HG02759 (cell line): ENCODE measurements around the gene GTF2IRD1.
"Not testable (repeated sequence)": the region's sequence is repeated elsewhere in the genome, so short reads cannot be mapped to it uniquely, and the experiment has no call there.

Experiments
- ATAC-seq: cut with Tn5 transposase; IDR thresholded peaks from one replicate; pipeline ENCODE4 v1.9.1; 2021; ENCODE audit warnings: mild to moderate bottlenecking, moderate library complexity; ENCODE audit not compliant: unreplicated experiment

The GTF2IRD1 gene

GRCh38 chr7:74489997-74490945 is 36.6 kb downstream of the GTF2IRD1 start:
- no peak for ATAC-seq

DNA sequence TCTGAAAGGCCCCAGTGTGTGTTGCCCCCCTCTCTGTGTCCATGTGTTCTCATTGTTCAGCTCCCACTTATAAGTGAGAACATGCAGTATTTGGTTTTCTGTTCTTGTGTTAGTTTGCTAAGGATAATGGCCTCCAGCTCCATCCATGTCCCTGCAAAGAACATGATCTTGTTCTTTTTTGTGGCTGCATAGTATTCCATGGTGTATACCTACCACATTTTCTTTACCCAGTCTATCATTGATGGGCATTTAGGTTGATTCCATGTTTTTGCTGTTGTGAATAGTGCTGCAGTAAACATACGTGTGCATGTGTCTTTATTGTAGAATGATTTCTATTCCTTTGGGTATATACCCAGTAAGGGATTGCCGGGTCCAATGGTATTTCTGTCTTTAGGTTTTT is 37.8 kb downstream of the GTF2IRD1 start:
- ATAC-seq, result not testable (repeated sequence)

- no peak for ATAC-seq
Observed at GRCh38 chr7:74493295-74493694, 39.6 kb downstream of the GTF2IRD1 start.

DNA sequence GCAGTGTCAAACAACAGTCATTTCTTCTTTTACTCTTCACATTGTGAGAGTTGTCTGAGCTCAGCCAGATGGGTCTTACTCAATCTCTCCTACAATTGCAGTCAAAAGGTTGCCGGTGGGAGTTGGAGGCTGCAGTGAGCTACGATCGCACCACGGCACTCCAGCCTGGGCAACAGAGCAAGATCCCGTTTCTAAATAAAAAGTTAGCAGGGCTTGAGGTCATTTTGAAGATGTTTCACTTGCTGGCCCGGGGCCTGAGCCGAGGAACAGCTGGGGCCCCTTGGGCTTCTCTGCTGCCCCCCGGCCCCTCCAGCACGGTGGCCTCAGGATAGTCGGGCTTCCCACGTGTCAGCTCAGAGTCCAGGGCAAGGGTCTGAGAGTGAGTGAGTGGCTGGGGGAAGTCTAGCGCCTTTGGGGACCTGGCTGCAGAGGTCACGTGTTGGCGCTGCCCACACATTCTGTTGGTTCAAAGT is 40.4 kb downstream of the GTF2IRD1 start:
- ATAC-seq, result no peak

DNA sequence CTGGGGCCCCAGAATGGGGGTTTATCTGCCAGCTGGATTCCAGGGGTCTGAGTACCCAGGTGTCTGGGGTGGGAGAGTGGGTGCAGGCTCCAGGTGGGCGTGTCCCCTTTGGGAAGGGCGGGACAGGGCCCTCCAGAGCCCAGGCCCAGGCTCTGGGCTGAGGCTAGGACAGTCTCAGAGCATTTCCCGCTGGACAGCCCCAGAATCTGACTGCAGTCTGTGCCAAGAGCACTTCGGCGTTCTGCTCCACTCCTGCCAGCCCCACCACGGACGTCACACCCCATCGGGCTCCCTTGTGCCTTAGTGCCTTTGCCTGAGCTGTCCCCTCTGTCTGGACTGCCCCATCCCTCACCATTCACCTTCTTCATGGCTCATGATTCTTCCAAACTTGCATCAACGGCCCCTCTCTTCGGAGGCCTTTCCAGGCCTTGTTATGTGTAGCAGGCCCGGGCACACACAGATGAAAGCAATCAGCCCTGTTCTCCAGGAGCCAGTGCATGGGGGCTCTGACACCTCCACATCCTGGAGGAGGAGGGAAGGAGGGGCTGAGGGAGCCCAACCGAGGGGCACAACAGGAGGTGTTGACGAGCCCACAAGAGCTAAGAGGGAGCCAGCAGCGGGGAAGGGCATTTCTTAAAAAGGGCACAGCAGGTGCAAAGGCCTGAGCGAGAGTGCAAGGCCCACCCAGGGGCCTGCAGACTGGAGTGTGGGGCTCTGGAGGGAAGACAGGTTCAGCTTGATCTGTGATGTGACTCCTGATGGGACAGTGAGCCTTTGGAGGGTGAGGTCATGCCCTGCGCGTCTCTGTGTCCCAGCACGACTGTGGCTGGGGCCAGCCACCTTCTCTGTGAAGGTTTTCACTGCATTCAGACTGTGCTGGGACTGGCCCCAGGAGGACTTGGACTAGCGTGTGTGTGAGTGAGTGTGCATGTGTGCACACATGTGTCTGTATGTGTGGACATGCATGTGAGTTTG is 41.7 kb downstream of the GTF2IRD1 start:
- ATAC-seq, result no peak

DNA sequence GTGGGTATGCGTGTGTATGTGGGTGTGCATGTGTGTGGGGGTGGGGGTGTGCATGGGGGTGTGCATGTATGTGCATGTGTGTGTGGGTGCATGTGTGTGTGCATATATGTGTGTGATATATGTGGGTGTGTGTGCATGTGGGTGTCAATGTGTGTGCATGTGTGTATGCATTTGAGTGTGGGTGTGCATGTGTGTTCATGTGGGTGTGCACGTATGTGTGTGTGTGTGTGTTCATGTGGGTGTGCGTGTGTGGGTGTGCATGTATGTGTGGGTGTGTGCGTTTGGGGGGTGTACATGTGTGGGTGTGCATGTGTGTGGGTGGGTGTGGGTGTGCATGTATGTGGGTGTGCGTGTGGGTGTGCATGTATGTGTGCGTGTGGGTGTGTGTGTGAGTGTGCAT is 42.6 kb downstream of the GTF2IRD1 start:
- no peak for ATAC-seq

DNA sequence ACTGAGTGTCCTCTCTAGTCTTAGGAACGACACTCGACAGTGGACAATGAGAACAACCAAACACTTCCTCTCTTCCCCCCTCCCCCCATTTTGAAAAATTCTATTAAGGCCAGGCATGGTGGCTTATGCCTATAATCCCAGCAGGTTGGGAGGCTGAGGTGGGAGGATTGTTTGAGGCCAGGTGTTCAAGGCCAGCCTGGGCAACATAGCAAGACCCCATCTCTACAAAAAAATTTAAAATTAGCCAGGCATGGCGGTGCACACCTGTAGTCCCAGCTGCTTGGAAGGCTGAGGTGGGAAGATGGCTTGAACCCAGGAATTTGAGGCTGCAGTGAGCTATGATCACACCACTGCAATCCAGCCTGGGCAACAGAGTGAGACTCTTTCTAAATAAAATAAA is 43.1 kb downstream of the GTF2IRD1 start:
- not testable (repeated sequence) for ATAC-seq

- no peak for ATAC-seq
Observed at GRCh38 chr7:74498354-74498753, 44.6 kb downstream of the GTF2IRD1 start.

DNA sequence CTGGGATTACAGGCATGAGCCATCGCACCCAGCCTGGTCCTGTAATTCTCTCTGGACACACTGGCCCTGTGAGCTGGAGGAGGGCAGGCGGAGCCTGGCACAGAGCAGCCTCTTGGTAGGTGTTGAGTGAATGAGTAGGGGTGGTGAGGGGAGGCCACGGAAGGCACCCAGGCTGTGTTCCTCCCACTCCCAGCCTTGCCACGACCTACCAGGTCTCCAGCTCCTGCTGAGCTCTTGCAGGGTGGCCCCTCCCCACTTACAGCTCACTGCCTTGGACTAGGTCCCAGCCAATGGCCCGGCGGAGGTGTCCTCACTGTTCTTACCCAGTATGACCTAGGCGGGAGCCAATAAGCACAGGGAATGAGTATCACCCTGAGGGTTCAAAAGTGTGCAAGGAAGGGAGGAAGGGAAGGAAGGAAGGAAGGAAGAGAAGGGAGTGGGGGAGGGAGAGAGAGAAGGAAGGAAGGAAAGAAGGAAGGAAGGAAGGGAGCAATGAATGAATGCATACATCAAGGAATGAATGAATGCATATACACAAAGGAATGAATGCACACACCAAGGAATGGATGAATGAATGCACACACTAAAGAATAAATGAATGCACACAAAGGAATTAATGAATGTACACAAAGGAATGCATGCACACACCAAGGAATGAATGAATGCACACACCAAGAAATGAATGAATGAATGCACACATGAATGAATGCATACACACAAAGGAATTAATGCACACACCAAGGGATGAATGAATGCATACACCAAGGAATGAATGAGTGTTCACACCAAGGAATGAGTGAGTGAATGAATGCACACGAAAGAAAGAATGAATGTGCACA is 45.5 kb downstream of the GTF2IRD1 start:
- ATAC-seq, result no peak

- no peak for ATAC-seq
Observed at GRCh38 chr7:74499835-74500388, 46.2 kb downstream of the GTF2IRD1 start.

- ATAC-seq, result no peak
Observed at GRCh38 chr7:74501298-74501697, 47.6 kb downstream of the GTF2IRD1 start.

DNA sequence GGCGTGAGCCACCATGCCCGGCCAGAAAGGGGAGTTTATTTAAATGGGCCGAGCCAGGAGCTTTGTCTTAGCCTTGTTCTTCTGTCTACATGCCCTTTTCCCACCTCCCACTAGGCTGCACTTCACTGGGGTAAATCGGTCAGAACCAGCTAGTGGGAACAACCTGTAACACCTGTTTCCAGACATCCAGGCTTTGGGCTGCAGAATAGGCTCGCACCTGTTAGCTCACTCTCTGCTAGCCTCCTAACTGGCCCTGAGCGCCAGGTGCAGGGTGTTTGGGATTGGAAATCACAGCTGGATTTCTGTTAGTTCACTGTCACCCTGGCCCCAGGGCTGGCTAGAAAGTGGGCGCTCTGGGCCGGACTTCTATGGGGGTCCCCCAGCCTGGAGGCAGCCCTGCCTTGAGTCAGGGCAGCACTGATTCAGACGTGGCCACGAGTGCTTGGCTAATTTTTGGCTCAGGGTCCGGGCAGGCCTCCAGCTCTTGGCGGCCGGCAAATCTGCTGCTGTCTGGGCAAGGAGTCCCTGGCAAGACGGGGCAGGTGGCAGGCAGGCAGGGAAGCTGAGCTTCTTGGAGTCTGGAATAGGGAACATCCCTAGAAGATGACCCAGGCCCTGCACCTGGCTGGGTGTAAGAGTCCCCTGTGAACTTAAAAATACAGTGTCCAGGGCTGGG is 48.6 kb downstream of the GTF2IRD1 start:
- ATAC-seq, result no peak

- no peak for ATAC-seq
Observed at GRCh38 chr7:74503061-74503460, 49.4 kb downstream of the GTF2IRD1 start.

DNA sequence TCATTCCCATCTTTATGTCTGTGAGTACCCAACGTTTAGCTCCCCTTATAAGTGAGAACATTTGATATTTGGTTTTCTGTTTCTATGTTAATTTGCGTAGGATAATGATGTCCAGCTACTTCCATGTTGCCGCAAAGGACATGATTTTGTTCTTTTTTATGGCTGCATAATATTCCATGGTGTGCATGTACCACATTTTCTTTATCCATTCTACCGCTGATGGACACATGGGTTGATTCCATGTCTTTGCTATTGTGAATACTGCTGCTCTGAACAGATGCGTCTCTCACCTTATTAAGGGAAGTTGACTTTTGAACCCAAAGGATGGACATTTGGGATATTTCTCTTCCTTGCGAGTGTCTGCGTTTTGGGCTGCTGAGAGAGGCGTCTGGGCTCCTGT is 50.2 kb downstream of the GTF2IRD1 start:
- no peak for ATAC-seq

- ATAC-seq, result no peak
Observed at GRCh38 chr7:74505471-74506324, 52.0 kb downstream of the GTF2IRD1 start.

DNA sequence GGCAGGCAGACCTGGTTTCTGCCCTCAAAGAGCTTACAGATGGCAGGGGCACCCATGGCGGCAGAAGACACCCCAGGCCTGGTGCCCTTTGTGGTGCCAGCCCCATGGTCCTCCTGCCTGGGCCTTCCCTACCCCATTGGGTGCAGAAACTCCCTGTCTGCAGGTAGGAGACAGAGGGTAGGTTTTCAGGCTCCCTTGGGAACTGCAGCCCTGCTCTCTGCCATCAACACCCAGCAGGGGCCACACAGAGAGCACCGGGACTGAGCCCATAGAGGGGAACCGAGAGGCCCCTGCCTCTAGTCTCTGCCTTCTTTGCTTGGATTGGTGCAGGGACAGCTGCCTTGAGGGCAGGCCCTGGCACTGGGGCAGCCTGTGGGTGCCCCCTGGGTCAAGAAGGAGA is 52.6 kb downstream of the GTF2IRD1 start:
- ATAC-seq, result no peak

DNA sequence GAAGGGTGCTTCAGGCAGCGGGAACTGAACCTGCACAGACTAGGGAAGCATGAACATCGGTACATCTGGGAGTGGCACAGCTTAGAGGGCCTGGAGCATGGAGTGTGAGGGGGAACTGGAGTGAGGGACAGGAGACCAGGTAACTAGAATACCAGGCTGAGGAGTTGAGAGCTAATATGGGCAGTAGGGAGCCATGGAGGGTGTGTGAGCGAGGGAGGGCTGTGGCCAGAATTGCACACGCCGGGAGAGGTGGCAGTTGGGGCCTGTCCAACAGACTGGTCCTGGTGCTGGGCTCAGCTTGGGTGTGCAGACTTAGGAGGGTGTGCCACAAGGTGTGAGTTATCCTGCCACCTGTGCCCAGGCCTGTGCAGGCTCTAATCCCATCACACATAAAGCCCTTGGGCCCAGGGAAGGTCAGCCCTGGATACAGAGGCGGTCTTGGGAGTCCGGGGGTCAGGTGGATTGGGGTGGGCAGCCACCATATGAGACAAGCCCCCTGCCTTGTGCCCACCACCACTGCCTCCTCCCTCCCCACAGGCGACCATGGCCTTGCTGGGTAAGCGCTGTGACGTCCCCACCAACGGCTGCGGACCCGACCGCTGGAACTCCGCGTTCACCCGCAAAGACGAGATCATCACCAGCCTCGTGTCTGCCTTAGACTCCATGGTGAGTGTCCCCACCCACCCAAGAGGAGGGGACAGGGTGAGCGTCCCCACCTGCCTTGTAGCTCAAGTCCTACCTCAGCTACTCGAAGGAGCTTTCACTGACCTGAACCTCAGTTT is 54.0 kb downstream of the GTF2IRD1 start:
- no peak for ATAC-seq

DNA sequence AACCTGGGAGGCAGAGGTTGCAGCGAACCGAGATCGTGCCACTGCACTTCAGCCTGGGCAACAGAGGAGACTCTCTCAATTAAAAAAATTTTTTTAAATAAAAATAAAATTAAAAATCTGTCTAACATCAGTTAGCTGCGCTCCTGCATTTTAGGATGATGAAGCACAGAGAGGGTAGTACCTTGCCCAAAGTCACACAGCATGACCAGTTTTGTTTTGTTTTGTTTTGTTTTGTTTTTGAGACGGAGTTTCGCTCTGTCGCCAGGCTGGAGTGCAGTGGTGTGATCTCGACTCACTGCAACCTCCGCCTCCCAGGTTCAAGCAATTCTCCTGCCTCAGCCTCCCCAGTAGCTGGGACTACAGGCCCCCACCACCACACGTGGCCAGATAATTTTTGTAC is 55.7 kb downstream of the GTF2IRD1 start:
- not testable (repeated sequence) for ATAC-seq
